Lung (tissue), 12 donors: ENCODE results near the gene HUNK. TPM values are rescaled to one million over a fixed set of nuclear protein-coding genes. Genes with fewer than 3 reads are reported as not detected.

ENCODE experiments used
- ATAC-seq: fragments of 200-7000 bp; cut with Tn5 transposase; one replicate; pipeline ENCODE4 v1.9.1; 2020; ENCODE audit warnings: moderate number of reproducible peaks; ENCODE audit not compliant: insufficient read depth, low FRiP score
- DNase-seq, 3 donors: peaks; one replicate each; pipeline ENCODE4 v3.0.0-alpha.2; 2013 to 2017
- H3K27ac ChIP-seq, 2 donors: one replicate each; pipeline ENCODE4 v1.5.1; 2013; ENCODE audit warnings: mild to moderate bottlenecking in 2 of 2, moderate library complexity in 2 of 2, control low read depth in 1 of 2, inconsistent platforms in 1 of 2, low read depth in 1 of 2, low read length in 1 of 2
- H3K27me3 ChIP-seq, 3 donors: one replicate each; pipeline ENCODE4 v1.5.1; 2013; ENCODE audit warnings: low read length in 2 of 3; ENCODE audit not compliant: control insufficient read depth in 3 of 3, insufficient read depth in 3 of 3
- H3K36me3 ChIP-seq, 4 donors: one replicate each; pipeline ENCODE4 v1.5.1; 2013; ENCODE audit warnings: low read length in 4 of 4, mild to moderate bottlenecking in 1 of 4, moderate library complexity in 1 of 4; ENCODE audit not compliant: control insufficient read depth in 4 of 4, insufficient read depth in 4 of 4
- H3K4me1 ChIP-seq, 5 donors: one replicate each; pipeline ENCODE4 v1.5.1; 2013; ENCODE audit warnings: low read length in 5 of 5, mild to moderate bottlenecking in 2 of 5, moderate library complexity in 1 of 5; ENCODE audit not compliant: control insufficient read depth in 5 of 5, insufficient read depth in 5 of 5
- H3K4me3 ChIP-seq: one replicate; pipeline ENCODE4 v1.5.1; 2013; ENCODE audit warnings: mild to moderate bottlenecking, control low read depth, moderate library complexity
- H3K9ac ChIP-seq, 2 donors: one replicate each; pipeline ENCODE4 v1.5.1; 2013; ENCODE audit warnings: low read length in 2 of 2, control low read depth in 1 of 2; ENCODE audit not compliant: insufficient read depth in 1 of 2
- H3K9me3 ChIP-seq, 4 donors: one replicate each; pipeline ENCODE4 v1.5.1; 2013; ENCODE audit warnings: low read length in 3 of 4, mild to moderate bottlenecking in 1 of 4, moderate library complexity in 1 of 4; ENCODE audit not compliant: control insufficient read depth in 4 of 4, insufficient read depth in 3 of 4
- WGBS, 2 donors: extraction: QIAGEN DNeasy Blood & Tissue Kit; methylation state at CpG; one replicate each; pipeline ENCODE4 v1.1.7; 2013; 5-methylcytosine and 5-hydroxymethylcytosine counted together
- polyA plus RNA-seq, 2 donors: library from polyadenylated mRNA; stranded (reverse); fragments of 200-250 nt; gene quantifications; one replicate each; pipeline ENCODE4 v1.2.1, GENCODE V29; 2013
- total RNA-seq, 2 donors: library from RNA; depleted of rRNA in 1 of 2; stranded (reverse); fragments of >200 nt in 1 of 2; gene quantifications; one replicate each; pipeline ENCODE4 v1.2.1, GENCODE V29; 2014 to 2021
- TF ChIP-seq, protein P1 (sequence below): IDR thresholded peaks from 2 replicates; pipeline ENCODE4 v1.5.1; 2012; ENCODE audit warnings: mild to moderate bottlenecking; ENCODE audit errors: control extremely low read depth, extremely low read depth
- donor health status: control.
- donor health status: control.
- donor health status: Bipolar disorder and iron deficiency.
- donor health status: healthy.
- donor health status: DM: yes; HTN: yes; CAD: no.

Gene HUNK
- total and polyA plus RNA-seq, 4 donors, result 0.27 to 2.4 (median 1.4) TPM

DNA sequence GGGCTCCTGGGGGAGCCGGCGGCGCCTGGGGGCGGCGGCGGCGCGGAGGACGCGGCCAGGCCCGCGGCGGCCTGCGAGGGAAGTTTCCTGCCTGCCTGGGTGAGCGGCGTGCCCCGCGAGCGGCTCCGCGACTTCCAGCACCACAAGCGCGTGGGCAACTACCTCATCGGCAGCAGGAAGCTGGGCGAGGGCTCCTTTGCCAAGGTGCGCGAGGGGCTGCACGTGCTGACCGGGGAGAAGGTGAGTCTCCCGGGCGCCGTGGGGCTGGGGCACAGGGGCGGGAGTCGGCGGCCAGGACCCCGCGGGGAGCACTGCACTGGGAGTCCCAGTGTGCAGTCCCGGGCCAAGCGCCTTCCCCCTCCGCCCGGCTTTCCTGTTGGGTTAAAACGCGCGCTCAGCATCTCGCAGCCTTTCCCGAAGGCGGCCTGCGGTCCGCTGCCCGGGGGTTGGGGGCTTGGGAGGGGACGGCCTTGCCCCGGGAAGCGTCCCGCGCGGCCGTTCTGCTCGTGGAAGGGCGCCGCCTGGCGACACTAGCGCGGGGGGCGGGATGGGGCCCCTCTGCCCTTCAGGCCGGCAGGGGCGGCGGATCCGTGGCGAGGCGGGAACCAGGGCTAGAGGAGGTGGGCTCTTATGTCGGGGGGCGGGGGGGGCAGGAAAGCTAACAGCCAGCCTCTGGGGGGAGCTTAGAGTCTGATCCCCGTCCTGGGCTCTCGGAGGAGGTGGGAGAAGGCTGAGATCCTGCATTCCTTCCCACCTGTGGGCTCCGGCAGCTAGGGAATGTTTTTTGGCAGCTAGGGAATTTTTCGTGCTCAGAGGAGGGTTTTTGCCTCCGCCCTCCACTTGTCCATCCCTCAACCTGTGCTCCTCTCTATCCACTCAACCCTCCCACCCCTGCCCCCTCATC lies 1.1 kb downstream of the HUNK start:
- Histone ChIP-seq H3K4me3 (peak overlapping the region; percentile 32), H3K4me1 (peaks cover 0 to 37% (median 7%) of the 10 kb centered on the region in 5 donors), H3K9ac (no peak overlapping the region), H3K36me3 (no peaks in the 10 kb centered on the region), H3K27me3 (peaks cover 0 to 10% (median 5%) of the 10 kb centered on the region in 3 donors), H3K27ac (no peak overlapping the region), H3K9me3 (peaks cover 0 to 3% (median 0%) of the 10 kb centered on the region in 4 donors)
- peak; percentile 62 to 77 (median 72) for DNase-seq
- TF ChIP-seq, protein P1, sequence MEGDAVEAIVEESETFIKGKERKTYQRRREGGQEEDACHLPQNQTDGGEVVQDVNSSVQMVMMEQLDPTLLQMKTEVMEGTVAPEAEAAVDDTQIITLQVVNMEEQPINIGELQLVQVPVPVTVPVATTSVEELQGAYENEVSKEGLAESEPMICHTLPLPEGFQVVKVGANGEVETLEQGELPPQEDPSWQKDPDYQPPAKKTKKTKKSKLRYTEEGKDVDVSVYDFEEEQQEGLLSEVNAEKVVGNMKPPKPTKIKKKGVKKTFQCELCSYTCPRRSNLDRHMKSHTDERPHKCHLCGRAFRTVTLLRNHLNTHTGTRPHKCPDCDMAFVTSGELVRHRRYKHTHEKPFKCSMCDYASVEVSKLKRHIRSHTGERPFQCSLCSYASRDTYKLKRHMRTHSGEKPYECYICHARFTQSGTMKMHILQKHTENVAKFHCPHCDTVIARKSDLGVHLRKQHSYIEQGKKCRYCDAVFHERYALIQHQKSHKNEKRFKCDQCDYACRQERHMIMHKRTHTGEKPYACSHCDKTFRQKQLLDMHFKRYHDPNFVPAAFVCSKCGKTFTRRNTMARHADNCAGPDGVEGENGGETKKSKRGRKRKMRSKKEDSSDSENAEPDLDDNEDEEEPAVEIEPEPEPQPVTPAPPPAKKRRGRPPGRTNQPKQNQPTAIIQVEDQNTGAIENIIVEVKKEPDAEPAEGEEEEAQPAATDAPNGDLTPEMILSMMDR, result no peak
- WGBS, 2 donors, result 2 to 3% methylated on average over 58 to 77 of the region's 77 CpGs
- ATAC-seq, result peak; percentile 49

DNA sequence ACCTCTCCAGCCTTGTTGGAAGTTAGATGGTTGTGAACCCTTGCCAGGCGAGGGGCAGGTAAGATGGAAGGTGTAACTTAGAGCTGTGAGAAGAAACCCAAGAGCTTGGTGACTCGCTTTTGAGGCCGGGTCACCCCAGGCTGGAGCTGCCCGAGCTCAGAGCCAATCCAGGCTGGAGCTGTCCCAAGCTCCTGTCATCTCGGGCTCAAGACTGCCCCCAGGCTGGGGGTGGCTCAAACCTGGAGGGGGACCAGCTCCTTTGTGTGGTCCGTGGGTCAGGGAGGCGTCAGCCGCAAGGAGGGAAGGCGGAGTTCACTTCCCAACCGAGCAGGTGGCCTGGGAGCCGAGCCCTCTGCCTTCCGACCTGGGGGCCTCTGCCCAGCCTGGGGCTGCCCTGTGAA lies 2.0 kb downstream of the HUNK start:
- H3K4me1 ChIP-seq, result peaks cover 4 to 43% (median 10%) of the 10 kb centered on the region in 5 donors
- peaks cover 0 to 6% (median 0%) of the 10 kb centered on the region in 3 donors for H3K27me3 ChIP-seq
- TF ChIP-seq, protein P1, result no peak
- no peaks in the 10 kb centered on the region for H3K9me3 ChIP-seq
- ATAC-seq (no peak), DNase-seq (peak in 2 of 3 donors; percentile 22 to 31)
- H3K36me3 ChIP-seq, result no peaks in the 10 kb centered on the region
- H3K9ac ChIP-seq, result no peak overlapping the region
- WGBS, 2 donors, result 53% methylated on average over 12 of the region's 12 CpGs
- H3K4me3 ChIP-seq, result no peak overlapping the region
- H3K27ac ChIP-seq, result no peak overlapping the region

DNA sequence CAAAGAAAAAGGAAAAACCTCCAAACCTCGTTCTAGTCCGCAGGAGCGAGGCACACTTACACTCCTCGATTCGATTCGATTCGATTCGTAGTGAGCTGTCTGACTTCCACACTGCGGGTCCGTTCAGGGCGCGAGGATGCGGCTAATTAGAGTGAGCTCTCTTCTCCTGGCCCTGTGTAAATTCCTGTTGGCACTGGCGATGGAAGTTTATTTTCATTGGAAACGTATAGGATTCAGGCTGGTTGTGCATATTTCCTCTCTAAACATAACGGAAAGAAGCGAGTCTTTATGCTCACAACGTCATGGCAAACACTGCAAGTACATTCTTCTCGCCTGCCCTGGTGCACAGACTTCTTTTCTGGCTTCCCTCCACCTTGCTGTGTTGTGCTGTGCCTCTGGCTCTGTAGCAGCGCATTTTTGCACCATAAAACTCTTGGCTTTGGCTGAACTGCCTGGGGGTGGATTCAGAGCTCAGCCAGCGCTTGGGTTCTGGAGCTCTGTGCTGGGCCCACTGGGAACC lies 2.7 kb downstream of the HUNK start:
- peaks cover 6 to 49% (median 10%) of the 10 kb centered on the region in 5 donors for H3K4me1 ChIP-seq
- no peak overlapping the region for H3K27ac ChIP-seq
- ATAC-seq, result no peak
- TF ChIP-seq, protein P1, result no peak
- no peaks in the 10 kb centered on the region for H3K36me3 ChIP-seq
- H3K27me3 ChIP-seq, result no peaks in the 10 kb centered on the region
- DNase-seq, result peak; percentile 57 to 71 (median 70)
- no peak overlapping the region for H3K9ac ChIP-seq
- H3K9me3 ChIP-seq, result no peaks in the 10 kb centered on the region
- H3K4me3 ChIP-seq, result no peak overlapping the region
- WGBS, 2 donors, result 80 to 82% methylated on average over 21 of the region's 21 CpGs
